H1 (cell line): ENCODE data around the gene PKD2. TPM values are rescaled to one million over a fixed set of nuclear protein-coding genes. Genes with fewer than 3 reads are reported as not detected.

Experiments
- CTCF ChIA-PET: fragments of 300-600 bp; sonication (Branson Sonifier 250); formaldehyde crosslinking; loops from one replicate; lab custom pipeline; 2021; ENCODE audit not compliant: partially characterized antibody; lab: Charles Lee
- POLR2A ChIA-PET: fragments of 300-600 bp; sonication (Branson Sonifier 250); formaldehyde crosslinking; loops from one replicate; lab custom pipeline; 2021; ENCODE audit warnings: inconsistent platforms; ENCODE audit not compliant: partially characterized antibody; lab: Charles Lee
- DNase-seq, 2 experiments: peaks; one replicate each; pipeline versions ENCODE4 v3.0.0 to v3.0.0-alpha.2; 2010 to 2022; ENCODE audit warnings: low spot score in 2 of 2, low read depth in 1 of 2, mixed read lengths in 1 of 2
- FAIRE-seq: peaks from 2 replicates; lab custom pipeline; 2011; peaks lifted over from hg19 to GRCh38; lab: Jason Lieb, UNC
- H2AFZ ChIP-seq: 2 replicates; pipeline ENCODE4 v1.8.1; 2012; ENCODE audit warnings: low read length, inconsistent platforms
- H2AK5ac ChIP-seq: 2 replicates; pipeline ENCODE4 v1.6.1; 2013; ENCODE audit warnings: low read depth, low read length
- H2BK120ac ChIP-seq: replicated peaks from 2 replicates; pipeline ENCODE3; 2013; ENCODE audit warnings: low read depth, low read length, inconsistent platforms
- H2BK12ac ChIP-seq: 2 replicates; pipeline ENCODE4 v1.6.1; 2013; ENCODE audit warnings: low read depth, low read length
- H2BK15ac ChIP-seq: 2 replicates; pipeline ENCODE4 v1.6.1; 2013; ENCODE audit warnings: low read length
- H2BK20ac ChIP-seq: 2 replicates; pipeline ENCODE4 v1.6.1; 2013; ENCODE audit warnings: low read length
- H2BK5ac ChIP-seq: 2 replicates; pipeline ENCODE4 v1.6.1; 2013; ENCODE audit warnings: low read depth, low read length
- H3K14ac ChIP-seq: 2 replicates; pipeline ENCODE4 v1.6.1; 2013; ENCODE audit warnings: inconsistent platforms; ENCODE audit not compliant: insufficient read length
- H3K18ac ChIP-seq: 2 replicates; pipeline ENCODE4 v1.6.1; 2013; ENCODE audit warnings: low read length; ENCODE audit errors: extremely low read depth
- H3K23ac ChIP-seq: 2 replicates; pipeline ENCODE4 v1.6.1; 2013; ENCODE audit warnings: inconsistent platforms; ENCODE audit not compliant: insufficient read length
- H3K23me2 ChIP-seq: 2 replicates; pipeline ENCODE4 v1.6.1; 2013; ENCODE audit warnings: low read depth, low read length
- H3K27ac ChIP-seq: 2 replicates; pipeline ENCODE4 v1.6.1; 2011; ENCODE audit warnings: low read depth, low read length, inconsistent platforms
- H3K27me3 ChIP-seq, 4 experiments: replicated peaks in 1 of 4; 1 replicate in 1 of 4; 2 replicates in 3 of 4; pipeline versions ENCODE4 v1.6.1 to v1.8.1; 2011 to 2013; ENCODE audit warnings: low read length in 3 of 4, mild to moderate bottlenecking in 3 of 4, inconsistent platforms in 2 of 4, mixed read lengths in 2 of 4, moderate library complexity in 1 of 4; ENCODE audit not compliant: control insufficient read depth in 3 of 4, insufficient read depth in 3 of 4; ENCODE audit errors: extremely low read depth in 1 of 4
- H3K36me3 ChIP-seq, 4 experiments: 2 replicates each; pipeline versions ENCODE4 v1.6.1 to v1.8.1; 2011 to 2013; ENCODE audit warnings: mild to moderate bottlenecking in 4 of 4, low read length in 3 of 4, moderate library complexity in 2 of 4, control low read depth in 1 of 4, inconsistent platforms in 1 of 4; ENCODE audit not compliant: insufficient read depth in 4 of 4, control insufficient read depth in 2 of 4
- H3K4ac ChIP-seq: replicated peaks from 2 replicates; pipeline ENCODE3; 2013; ENCODE audit warnings: low read length, low read depth, mixed read lengths, inconsistent platforms; ENCODE audit not compliant: insufficient read length
- H3K4me1 ChIP-seq, 4 experiments: replicated peaks in 1 of 4; 1 replicate in 1 of 4; 2 replicates in 3 of 4; pipeline versions ENCODE4 v1.6.1 to v1.8.1; 2011 to 2013; ENCODE audit warnings: low read length in 3 of 4, inconsistent platforms in 2 of 4, mixed read lengths in 1 of 4; ENCODE audit not compliant: insufficient read depth in 4 of 4, control insufficient read depth in 3 of 4
- H3K4me2 ChIP-seq, 2 experiments: 2 replicates each; pipeline versions ENCODE4 v1.6.1 to v1.8.1; 2011 to 2013; ENCODE audit warnings: low read depth in 2 of 2, low read length in 2 of 2, control low read depth in 1 of 2, inconsistent platforms in 1 of 2, mild to moderate bottlenecking in 1 of 2; ENCODE audit not compliant: insufficient read depth in 1 of 2
- H3K4me3 ChIP-seq, 4 experiments: fragments of 200-600, 300-600 bp in 1 of 4; sonication (generic), shearing (Covaris generic), sonication (Bioruptor Twin) in 1 of 4; 2 replicates each; pipeline versions ENCODE4 v1.5.1 to v1.8.1; 2011 to 2016; ENCODE audit warnings: low read length in 4 of 4, low read depth in 3 of 4, control low read depth in 2 of 4, inconsistent platforms in 2 of 4, mild to moderate bottlenecking in 2 of 4, mixed read lengths in 1 of 4, moderate library complexity in 1 of 4; ENCODE audit not compliant: insufficient read depth in 2 of 4; ENCODE audit errors: extremely low read depth in 1 of 4
- H3K56ac ChIP-seq: replicated peaks from 2 replicates; pipeline ENCODE3; 2013; ENCODE audit warnings: low read depth, mild to moderate bottlenecking, mixed read lengths, low read length, inconsistent platforms; ENCODE audit not compliant: insufficient read length
- H3K79me1 ChIP-seq: 2 replicates; pipeline ENCODE4 v1.6.1; 2013; ENCODE audit warnings: low read depth, low read length, control low read depth
- H3K79me2 ChIP-seq, 2 experiments: 2 replicates each; pipeline versions ENCODE4 v1.6.1 to v1.8.1; 2012 to 2013; ENCODE audit warnings: low read length in 2 of 2, mild to moderate bottlenecking in 2 of 2, inconsistent platforms in 1 of 2; ENCODE audit not compliant: insufficient read depth in 2 of 2, control insufficient read depth in 1 of 2
- H3K9ac ChIP-seq, 4 experiments: replicated peaks in 1 of 4; 1 replicate in 1 of 4; 2 replicates in 3 of 4; pipeline versions ENCODE4 v1.6.1 to v1.8.1; 2011 to 2013; ENCODE audit warnings: low read depth in 3 of 4, low read length in 3 of 4, control low read depth in 2 of 4, mild to moderate bottlenecking in 2 of 4, moderate library complexity in 2 of 4, inconsistent platforms in 1 of 4; ENCODE audit errors: extremely low read depth in 1 of 4
- H3K9me3 ChIP-seq, 2 experiments: 2 replicates each; pipeline versions ENCODE4 v1.6.1 to v1.8.1; 2012 to 2013; ENCODE audit warnings: mild to moderate bottlenecking in 2 of 2, moderate library complexity in 2 of 2, control low read depth in 1 of 2, inconsistent platforms in 1 of 2, low read depth in 1 of 2, low read length in 1 of 2, mixed read lengths in 1 of 2; ENCODE audit not compliant: insufficient read depth in 2 of 2
- H4K20me1 ChIP-seq, 2 experiments: replicated peaks in 1 of 2; 2 replicates each; pipeline versions ENCODE3 to v1.8.1; 2011 to 2013; ENCODE audit warnings: inconsistent platforms in 2 of 2, low read length in 2 of 2, mild to moderate bottlenecking in 1 of 2; ENCODE audit not compliant: insufficient read depth in 2 of 2, control insufficient read depth in 1 of 2
- H4K5ac ChIP-seq: 2 replicates; pipeline ENCODE4 v1.6.1; 2013; ENCODE audit warnings: low read length, low read depth, mixed read lengths, inconsistent platforms; ENCODE audit not compliant: insufficient read length
- H4K8ac ChIP-seq: 2 replicates; pipeline ENCODE4 v1.8.0; 2013; ENCODE audit warnings: mild to moderate bottlenecking, moderate library complexity, low read length, inconsistent platforms; ENCODE audit not compliant: insufficient read depth; ENCODE audit errors: extremely low read depth
- H4K91ac ChIP-seq: replicated peaks from 2 replicates; pipeline ENCODE3; 2013; ENCODE audit warnings: low read length, mixed read lengths, inconsistent platforms; ENCODE audit not compliant: insufficient read length
- ATF3 ChIP-seq: IDR thresholded peaks from 2 replicates; pipeline ENCODE4 v1.6.1; 2011; ENCODE audit warnings: low read depth, mild to moderate bottlenecking, low read length; ENCODE audit not compliant: insufficient read depth
- CBX5 ChIP-seq: fragments of 300-800, 300-1000 bp; sonication (generic); IDR thresholded peaks from 2 replicates; pipeline ENCODE4 v1.7.1; 2016; ENCODE audit warnings: antibody characterized with exemption, low read length, low read depth
- CHD1 ChIP-seq: IDR thresholded peaks from 2 replicates; pipeline ENCODE4 v1.6.1; 2012; ENCODE audit warnings: low read depth, low read length, improper control_type of control experiment
- CTBP2 ChIP-seq: IDR thresholded peaks from 2 replicates; pipeline ENCODE4 v1.7.0; 2011; ENCODE audit warnings: borderline replicate concordance, mild to moderate bottlenecking, moderate library complexity, mixed read lengths, low read length; ENCODE audit not compliant: insufficient read depth, insufficient read length
- MAX ChIP-seq: IDR thresholded peaks from 2 replicates; pipeline ENCODE4 v1.6.1; 2012; ENCODE audit warnings: inconsistent platforms
- PHF8 ChIP-seq: fragments of 200-600 bp; sonication (generic); conservative IDR thresholded peaks from 2 replicates; pipeline ENCODE4 v1.7.1; 2012; ENCODE audit warnings: low read depth, mild to moderate bottlenecking, inconsistent platforms, low read length, moderate library complexity
- RAD21 ChIP-seq, 2 experiments: IDR thresholded peaks in 1 of 2; conservative IDR thresholded peaks in 1 of 2; 2 replicates each; pipeline ENCODE4 v1.6.1; 2011; ENCODE audit warnings: low read depth in 2 of 2, low read length in 2 of 2, improper control_type of control experiment in 1 of 2, inconsistent platforms in 1 of 2, mild to moderate bottlenecking in 1 of 2, moderate library complexity in 1 of 2
- RBBP5 ChIP-seq: IDR thresholded peaks from 2 replicates; pipeline ENCODE4 v1.7.1; 2012; ENCODE audit warnings: low read depth, mild to moderate bottlenecking, inconsistent platforms, low read length, moderate library complexity, borderline replicate concordance
- RNF2 ChIP-seq: fragments of 200-900, 300-1000 bp; sonication (generic); IDR thresholded peaks from 2 replicates; pipeline ENCODE4 v1.7.1; 2016; ENCODE audit warnings: borderline replicate concordance, low read depth, mild to moderate bottlenecking, antibody characterized with exemption, low read length; ENCODE audit not compliant: poor library complexity, severe bottlenecking; ENCODE audit errors: missing control alignments
- SAP30 ChIP-seq: fragments of 300-600 bp; sonication (generic); IDR thresholded peaks from 2 replicates; pipeline ENCODE4 v1.7.1; 2012; ENCODE audit warnings: low read length, moderate library complexity, mild to moderate bottlenecking, inconsistent platforms; ENCODE audit not compliant: insufficient read depth, insufficient replicate concordance
- WGBS, 2 experiments: shearing (Covaris generic) in 1 of 2; methylation state at CpG; one replicate each; pipeline versions ENCODE4 v1.1.6 to v1.1.7; 2013 to 2015; ENCODE audit warnings: low lambda C conversion rate in 2 of 2, mixed read lengths in 2 of 2, inconsistent platforms in 1 of 2, low coverage in 1 of 2, missing lambda C conversion rate in 1 of 2; ENCODE audit not compliant: insufficient replicate concordance in 2 of 2, insufficient coverage in 1 of 2, insufficient read length in 1 of 2; ENCODE audit errors: extremely low coverage in 1 of 2, missing lambda C conversion rate in 1 of 2; 5-methylcytosine and 5-hydroxymethylcytosine counted together
- polyA plus RNA-seq, 7 experiments: library from polyadenylated mRNA; depleted of rRNA in 3 of 7; stranded (reverse) in 5 of 7; unstranded in 2 of 7; fragments of >200 nt in 5 of 7; fragments of 200-250 nt in 2 of 7; gene quantifications; 1 replicate in 5 of 7; 2 replicates in 1 of 7; 4 replicates in 1 of 7; pipeline versions ENCODE4 v1.2.1 to v1.2.3, GENCODE V29; 2011 to 2013; ENCODE audit warnings: missing spikeins in 2 of 7, mixed read lengths in 2 of 7
- total RNA-seq: library from RNA; stranded (reverse); fragmentation: NEBNext Ultra II Directional; extraction: Animal tissue kit (Norgen Biotek cat#: 25700); gene quantifications from 2 replicates; pipeline ENCODE4 v1.2.1, GENCODE V29; 2021

PKD2 gene
- total and polyA plus RNA-seq, 2 of the 8 experiments (the other 6 are each of a cell fraction or from before 2014, with no cell fraction given): 16.0 to 32.0 TPM

DNA sequence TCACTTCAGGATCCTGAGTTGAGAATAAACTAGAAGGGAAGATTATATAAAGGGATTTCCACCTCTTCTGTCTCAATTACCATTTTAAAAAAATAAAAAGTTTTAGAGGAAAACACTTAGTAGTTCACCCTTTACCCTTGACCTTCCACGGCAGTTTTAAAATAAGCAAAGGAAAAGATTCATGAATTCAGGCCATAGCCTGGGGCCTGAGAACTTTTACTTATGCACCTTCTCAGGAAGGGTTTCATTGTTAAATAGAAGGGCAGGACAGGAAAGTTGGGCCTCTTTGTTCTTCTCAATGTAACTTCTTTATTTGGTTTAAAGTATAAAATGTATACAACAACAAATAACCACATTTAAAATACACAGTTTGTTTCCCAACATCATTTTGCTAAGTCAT, 54.9 kb downstream of the PKD2 start:
- Histone ChIP-seq H3K4me1 (no peaks in the 10 kb centered on the region), H3K4me3 (no peak overlapping the region), H2BK20ac (no peak overlapping the region), H2AK5ac (no peak overlapping the region), H4K5ac (no peak overlapping the region), H3K79me2 (no peaks in the 10 kb centered on the region), H2BK12ac (no peak overlapping the region), H2BK15ac (no peak overlapping the region), H3K56ac (no peak overlapping the region), H3K23me2 (no peaks in the 10 kb centered on the region), H3K79me1 (no peaks in the 10 kb centered on the region), H3K9ac (no peak overlapping the region), H4K8ac (no peak overlapping the region), H3K23ac (no peak overlapping the region), H3K4me2 (no peak overlapping the region), H3K4ac (no peak overlapping the region), H4K91ac (no peak overlapping the region), H3K36me3 (peaks cover 10 to 74% (median 28%) of the 10 kb centered on the region in 4 experiments), H3K14ac (no peak overlapping the region), H3K18ac (no peak overlapping the region), H4K20me1 (no peaks in the 10 kb centered on the region), H3K27ac (no peak overlapping the region), H2AFZ (no peak overlapping the region)
- 100% methylated on average over 1 of the region's 1 CpG; no CpG with 5 or more reads in 1 of the 2 experiments for WGBS, 2 experiments
- FAIRE-seq: no peak
- POLR2A ChIA-PET: no interaction called here
- no peak for DNase-seq
- TF ChIP-seq ATF3: no peak
- no peak for TF ChIP-seq RNF2
- no peak for TF ChIP-seq CHD1
- no peak for TF ChIP-seq RAD21 (IDR thresholded peaks at IDR 0.05 in 1 of 2, conservative IDR thresholded peaks at IDR 0.05 in 1 of 2; ENCODE audit: low read depth in 2 of 2, low read length in 2 of 2)
- no peak for TF ChIP-seq PHF8
- TF ChIP-seq MAX: no peak
- TF ChIP-seq RBBP5: no peak
- TF ChIP-seq CBX5: no peak
- TF ChIP-seq CTBP2: no peak
- no peak for TF ChIP-seq SAP30
- TF ChIP-seq, all 59 proteins: peak for 0
- CTCF ChIA-PET: interaction anchor here (4.0 kb wide), 1 partner anchor 149 kb away, joined by 17 read pairs; no protein-coding TSS in a partner anchor
- H2BK120ac ChIP-seq: no peak overlapping the region
- no peaks in the 10 kb centered on the region for H3K27me3 ChIP-seq
- H3K9me3 ChIP-seq: no peaks in the 10 kb centered on the region
- no peak overlapping the region for H2BK5ac ChIP-seq
